Epithelial cell of prostate (primary cell): ENCODE data around the gene WRNIP1.
"Not testable (repeated sequence)": the region's sequence is repeated elsewhere in the genome, so short reads cannot be mapped to it uniquely, and the experiment has no call there.

Experiments
- DNase-seq: peaks from one replicate; pipeline ENCODE4 v3.0.0-alpha.2; 2011; ENCODE audit warnings: low read depth, low spot score
- H3K27ac ChIP-seq: fragments of 450-650 bp; 2 replicates; pipeline ENCODE4 v1.5.1; 2017; ENCODE audit warnings: mild to moderate bottlenecking

The WRNIP1 gene

DNA sequence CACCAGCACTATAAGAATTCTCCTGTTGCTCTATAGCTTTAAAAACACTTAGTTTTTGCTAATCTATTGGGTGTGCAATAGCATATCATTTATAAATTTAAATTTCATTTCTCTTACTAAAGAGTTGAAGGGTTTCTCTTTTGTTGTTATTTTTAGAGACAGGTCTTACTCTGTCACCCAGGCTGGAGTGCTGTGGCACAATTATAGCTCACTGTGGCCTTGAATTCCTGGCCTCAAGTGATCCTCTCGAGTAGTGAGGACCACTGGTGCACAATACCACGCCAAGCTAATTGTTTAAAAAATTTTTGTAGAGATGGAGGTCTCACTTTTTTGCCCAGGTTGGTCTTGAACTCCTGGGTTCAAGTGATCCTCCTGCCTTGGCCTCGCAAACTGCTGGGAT is 6.2 kb upstream of the WRNIP1 start:
- no peak overlapping the region for H3K27ac ChIP-seq
- no peak for DNase-seq

GRCh38 chr6:2760882-2761842 is 4.0 kb upstream of the WRNIP1 start:
- H3K27ac ChIP-seq: peak overlapping the region; percentile 62
- DNase-seq: peak; percentile 55

- DNase-seq, H3K27ac ChIP-seq: not testable (repeated sequence)
These were observed 2.3 kb upstream of the WRNIP1 start for GRCh38 chr6:2762868-2763267.

GRCh38 chr6:2763345-2763841 is 1.8 kb upstream of the WRNIP1 start:
- H3K27ac ChIP-seq: no peak overlapping the region
- DNase-seq: no peak

DNA sequence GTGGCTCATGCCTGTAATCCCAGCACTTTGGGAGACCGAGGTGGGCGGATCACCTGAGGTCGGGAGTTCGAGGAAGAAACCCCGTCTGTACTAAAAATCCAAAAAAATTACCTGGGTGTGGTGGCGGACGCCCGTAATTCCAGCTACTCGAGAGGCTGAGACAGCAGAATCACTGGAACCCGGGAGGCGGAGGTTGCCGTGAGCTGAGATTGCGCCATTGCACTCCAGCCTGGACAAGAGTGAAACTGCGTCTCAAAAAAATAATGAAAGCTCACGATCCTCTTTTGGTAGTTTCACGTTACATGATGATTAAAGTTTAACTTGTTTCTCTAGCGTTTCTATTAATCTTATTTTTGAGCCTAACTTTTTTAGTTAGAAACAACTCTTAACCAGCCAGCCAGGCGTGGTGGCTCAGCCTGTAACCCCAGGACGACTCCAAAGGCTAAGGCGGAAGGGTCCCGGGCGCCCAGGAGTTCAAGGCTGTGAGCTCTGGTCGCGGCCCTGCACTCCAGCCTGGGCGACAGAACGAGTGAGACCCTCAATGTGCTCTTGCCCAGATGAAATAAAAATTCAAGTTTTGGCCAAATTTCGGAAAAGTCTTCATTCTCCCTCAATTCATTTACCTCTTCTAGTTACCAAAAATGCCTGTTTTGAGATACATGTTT is 1.2 kb upstream of the WRNIP1 start:
- H3K27ac ChIP-seq: peak overlapping the region; percentile 89
- DNase-seq: no peak

DNA sequence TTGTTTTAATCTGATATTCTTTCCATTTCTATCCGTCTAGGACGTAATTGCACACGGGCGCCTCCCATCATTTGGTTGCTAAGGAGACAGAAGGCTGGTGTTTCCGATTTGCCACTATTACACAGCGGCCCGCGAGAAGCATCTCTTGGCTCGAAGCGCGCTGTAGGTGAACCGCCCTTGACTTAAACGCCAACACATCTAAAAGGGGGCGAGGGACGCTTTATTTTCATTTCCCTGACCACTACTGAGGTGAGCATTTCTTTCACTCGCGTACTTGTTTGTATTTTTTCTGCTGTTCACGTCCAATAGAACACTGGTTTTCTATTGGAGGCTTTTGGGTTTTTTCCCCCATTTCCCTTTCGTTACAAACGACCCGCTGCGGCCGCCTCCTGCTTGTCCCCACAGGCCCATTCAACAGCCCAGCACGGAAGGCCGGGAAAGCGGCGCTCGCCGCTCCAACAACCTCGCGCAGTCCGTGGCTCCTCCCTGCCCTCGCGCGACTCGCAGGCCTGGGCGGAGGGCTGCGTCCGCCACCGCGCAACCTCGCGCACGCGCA is 505 bp upstream of the WRNIP1 start:
- peak overlapping the region; percentile 89 for H3K27ac ChIP-seq
- DNase-seq: peak; percentile 16

DNA sequence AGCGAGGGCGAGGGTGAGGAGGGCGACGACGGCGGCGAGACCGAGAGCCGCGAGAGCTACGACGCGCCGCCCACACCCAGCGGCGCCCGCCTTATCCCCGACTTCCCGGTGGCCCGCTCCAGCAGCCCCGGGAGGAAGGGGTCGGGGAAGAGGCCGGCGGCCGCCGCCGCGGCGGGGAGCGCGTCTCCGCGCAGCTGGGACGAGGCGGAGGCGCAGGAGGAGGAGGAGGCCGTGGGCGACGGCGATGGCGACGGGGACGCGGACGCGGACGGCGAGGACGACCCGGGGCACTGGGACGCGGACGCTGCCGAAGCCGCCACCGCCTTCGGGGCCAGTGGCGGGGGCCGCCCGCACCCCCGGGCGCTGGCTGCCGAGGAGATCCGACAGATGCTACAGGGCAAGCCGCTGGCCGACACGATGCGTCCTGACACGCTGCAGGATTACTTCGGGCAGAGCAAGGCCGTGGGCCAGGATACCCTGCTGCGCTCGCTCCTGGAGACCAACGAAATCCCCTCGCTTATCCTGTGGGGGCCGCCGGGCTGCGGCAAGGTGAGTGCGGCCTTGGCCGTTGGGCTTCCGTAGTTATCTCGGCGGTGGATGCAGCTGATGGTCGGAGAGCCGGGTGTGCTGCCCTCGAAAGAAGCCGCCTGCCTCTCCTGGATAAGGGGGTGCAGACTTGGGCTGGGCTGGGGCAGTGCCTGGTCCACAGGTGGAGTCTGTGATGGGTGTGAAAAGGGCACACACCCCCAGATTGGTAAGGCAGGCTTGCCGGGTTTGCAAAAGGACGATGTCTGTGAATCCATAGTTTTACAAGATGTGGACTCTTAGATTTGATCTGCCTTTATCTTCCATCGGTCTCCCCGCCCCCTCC is 938 bp downstream of the WRNIP1 start:
- peak overlapping the region; percentile 89 for H3K27ac ChIP-seq
- no peak for DNase-seq

GRCh38 chr6:2766767-2767656 is 1.8 kb downstream of the WRNIP1 start:
- DNase-seq: no peak
- H3K27ac ChIP-seq: peak overlapping the region; percentile 89

DNA sequence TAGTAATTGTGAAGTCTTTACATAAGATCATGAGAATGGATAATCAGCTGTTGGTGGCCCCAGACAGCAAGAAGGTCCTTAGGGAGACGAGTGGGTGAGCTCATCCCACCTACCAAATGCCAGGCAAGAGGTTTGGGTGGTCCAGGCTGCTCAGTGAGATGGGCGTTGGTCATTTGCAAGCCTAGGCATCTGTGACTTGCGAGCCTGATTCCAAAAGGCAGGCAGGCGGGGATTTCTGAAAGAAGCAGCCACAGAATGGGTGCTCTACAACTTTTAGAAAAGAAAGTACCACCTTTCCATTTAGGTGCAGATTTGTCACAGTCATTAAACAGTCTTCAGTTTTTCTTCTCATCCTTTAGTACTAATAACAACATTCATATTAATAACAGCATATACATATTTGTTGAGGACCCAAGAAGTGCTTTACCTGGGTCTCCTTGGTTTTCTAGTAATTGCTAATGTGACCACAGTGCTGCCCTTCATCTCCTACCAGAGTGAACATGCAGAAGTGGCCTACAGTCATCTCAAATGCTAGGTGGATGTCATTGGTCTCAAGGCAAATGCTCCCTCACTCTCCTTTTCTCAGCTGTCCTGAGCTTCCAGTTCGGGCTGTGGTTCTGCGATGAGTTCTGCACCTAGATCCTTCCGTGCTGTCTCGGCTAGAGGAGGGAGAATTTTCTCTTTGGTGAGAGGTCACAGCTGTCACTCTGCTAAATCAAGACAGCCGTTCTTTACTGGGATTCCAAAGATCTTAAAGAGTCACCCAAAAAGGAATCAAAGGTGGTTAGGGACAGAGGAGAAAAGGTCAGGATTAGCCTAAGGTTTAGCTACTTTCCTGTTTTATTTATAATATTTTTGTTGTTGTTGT is 2.7 kb downstream of the WRNIP1 start:
- DNase-seq: no peak
- no peak overlapping the region for H3K27ac ChIP-seq

DNA sequence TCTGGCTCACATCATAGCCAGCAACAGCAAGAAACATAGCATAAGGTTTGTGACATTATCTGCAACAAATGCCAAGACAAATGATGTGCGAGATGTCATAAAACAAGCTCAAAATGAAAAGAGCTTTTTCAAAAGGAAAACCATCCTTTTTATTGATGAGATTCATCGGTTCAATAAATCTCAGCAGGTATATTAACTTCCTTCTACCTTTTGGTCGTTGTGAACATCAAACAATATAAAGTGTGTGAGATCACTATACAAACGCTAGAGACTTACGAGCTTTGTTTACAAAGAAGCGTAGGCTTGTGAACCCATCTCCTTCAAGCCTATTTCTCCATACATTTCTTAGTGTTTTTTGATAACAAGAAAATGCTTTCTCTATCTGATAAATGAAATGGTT is 3.5 kb downstream of the WRNIP1 start:
- DNase-seq: no peak
- no peak overlapping the region for H3K27ac ChIP-seq

DNA sequence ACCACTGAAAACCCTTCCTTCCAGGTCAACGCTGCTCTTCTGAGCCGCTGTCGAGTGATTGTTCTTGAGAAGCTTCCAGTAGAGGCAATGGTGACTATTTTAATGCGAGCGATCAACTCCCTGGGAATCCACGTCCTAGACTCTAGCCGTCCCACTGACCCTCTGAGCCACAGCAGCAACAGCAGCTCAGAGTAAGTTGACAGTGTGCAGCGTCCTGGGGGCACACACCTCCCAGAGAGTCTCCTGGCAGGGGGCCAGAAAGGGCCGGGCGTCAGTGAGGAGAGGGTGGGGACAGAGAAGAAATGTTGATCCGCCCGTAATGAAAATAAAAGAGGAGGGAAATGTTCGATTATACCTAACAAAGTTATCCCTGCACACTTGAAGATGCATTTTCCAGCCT is 5.0 kb downstream of the WRNIP1 start:
- no peak for DNase-seq
- no peak overlapping the region for H3K27ac ChIP-seq

GRCh38 chr6:2771079-2771478 is 5.9 kb downstream of the WRNIP1 start:
- no peak overlapping the region for H3K27ac ChIP-seq
- no peak for DNase-seq

DNA sequence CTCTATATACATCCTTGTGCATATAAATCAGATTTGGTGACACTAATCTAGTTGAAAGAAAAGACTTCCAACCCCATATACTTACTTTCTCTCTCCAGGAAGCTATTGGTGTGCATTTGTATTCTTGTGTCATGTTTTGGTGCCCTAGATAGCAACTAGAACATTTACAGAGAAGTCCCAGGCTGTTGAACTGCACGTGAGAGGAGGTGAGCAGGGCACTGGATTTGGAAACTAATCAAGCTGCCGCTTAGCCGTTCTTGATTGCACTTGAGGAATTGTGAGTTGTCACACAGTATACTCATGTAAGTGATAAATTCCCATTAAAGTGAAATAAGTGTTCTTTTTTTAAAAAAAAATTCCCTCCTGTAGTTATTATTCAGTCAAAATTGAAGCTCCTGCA is 7.6 kb downstream of the WRNIP1 start:
- no peak for DNase-seq
- H3K27ac ChIP-seq: no peak overlapping the region

- no peak for DNase-seq
These were observed 8.3 kb downstream of the WRNIP1 start for GRCh38 chr6:2773449-2773848.

DNA sequence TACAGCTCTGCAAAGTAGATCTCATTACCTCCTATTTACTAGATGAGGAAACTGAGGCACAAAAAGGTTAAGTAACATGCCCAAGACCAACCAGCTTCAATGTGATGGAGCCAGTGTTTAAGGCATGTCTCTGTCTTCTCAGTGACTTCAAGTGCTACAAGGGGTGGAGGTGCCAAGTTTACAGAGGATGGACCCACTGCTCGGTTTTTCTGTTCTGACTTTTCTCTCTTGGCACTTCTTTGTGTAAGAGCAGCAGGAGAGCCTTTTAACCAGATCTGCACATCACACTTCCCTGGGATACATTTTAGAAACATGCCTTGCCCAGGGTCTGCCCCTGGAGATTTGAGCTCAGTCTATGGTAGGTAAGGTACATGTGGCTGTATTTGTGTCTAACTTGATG is 9.8 kb downstream of the WRNIP1 start:
- DNase-seq: no peak
- H3K27ac ChIP-seq: no peak overlapping the region

More at GRCh38 chr6:2773449-2773848, 8.3 kb downstream of the WRNIP1 start:
- H3K27ac ChIP-seq: no peak overlapping the region

GRCh38 chr6:2777249-2777648 is 12.1 kb downstream of the WRNIP1 start:
- no peak for DNase-seq
- H3K27ac ChIP-seq: no peak overlapping the region

GRCh38 chr6:2780102-2780737 is 15.0 kb downstream of the WRNIP1 start:
- no peak overlapping the region for H3K27ac ChIP-seq
- no peak for DNase-seq
